CD14-positive monocyte (primary cell): ENCODE measurements around the gene CCDC8. TPM values are rescaled to one million over a fixed set of nuclear protein-coding genes. Genes with fewer than 3 reads are reported as not detected.
"Not testable (repeated sequence)": the region's sequence is repeated elsewhere in the genome, so short reads cannot be mapped to it uniquely, and the experiment has no call there.

Experiments used
- DNase-seq, 3 donors: peaks; one replicate each; pipeline ENCODE4 v3.0.0-alpha.2; 2011 to 2022
- H2AFZ ChIP-seq: 2 replicates; pipeline ENCODE4 v1.6.0; 2012; ENCODE audit warnings: mild to moderate bottlenecking, low read depth, low read length, inconsistent platforms; ENCODE audit not compliant: insufficient read depth, poor library complexity, severe bottlenecking
- H3K27ac ChIP-seq, 2 donors: 1 replicate in 1 of 2; 2 replicates in 1 of 2; pipeline ENCODE4 v1.5.1; 2012 to 2013; ENCODE audit warnings: low read length in 2 of 2, control low read depth in 1 of 2, inconsistent platforms in 1 of 2, low read depth in 1 of 2, mild to moderate bottlenecking in 1 of 2
- H3K27me3 ChIP-seq, 2 donors: one replicate each; pipeline versions ENCODE4 v1.6.0 to v1.6.1; 2011 to 2013; ENCODE audit warnings: low read length in 2 of 2; ENCODE audit not compliant: control insufficient read depth in 2 of 2, insufficient read depth in 2 of 2
- H3K36me3 ChIP-seq, 2 donors: replicated peaks in 1 of 2; 1 replicate in 1 of 2; 2 replicates in 1 of 2; pipeline versions ENCODE4 v1.5.1 to v1.6.1; 2012 to 2013; ENCODE audit warnings: low read length in 2 of 2, control low read depth in 1 of 2, inconsistent platforms in 1 of 2, mild to moderate bottlenecking in 1 of 2; ENCODE audit not compliant: insufficient read depth in 2 of 2, control insufficient read depth in 1 of 2
- H3K4me1 ChIP-seq, 2 donors: 1 replicate in 1 of 2; 2 replicates in 1 of 2; pipeline versions ENCODE4 v1.5.1 to v1.6.1; 2012 to 2013; ENCODE audit warnings: low read length in 2 of 2, control low read depth in 1 of 2, inconsistent platforms in 1 of 2, mild to moderate bottlenecking in 1 of 2, moderate library complexity in 1 of 2; ENCODE audit not compliant: insufficient read depth in 2 of 2, control insufficient read depth in 1 of 2
- H3K4me2 ChIP-seq: replicated peaks from 2 replicates; pipeline ENCODE3; 2012; ENCODE audit warnings: low read length, moderate library complexity, mild to moderate bottlenecking; ENCODE audit not compliant: poor library complexity, severe bottlenecking; ENCODE audit errors: extremely low read depth
- H3K4me3 ChIP-seq, 3 experiments: fragments of 200-600 bp in 1 of 3; sonication (generic) in 1 of 3; replicated peaks in 1 of 3; 1 replicate in 2 of 3; 2 replicates in 1 of 3; pipeline ENCODE4 v1.5.1; 2011 to 2013; ENCODE audit warnings: low read length in 3 of 3, mild to moderate bottlenecking in 3 of 3, control low read depth in 2 of 3, low read depth in 2 of 3, inconsistent platforms in 1 of 3, moderate library complexity in 1 of 3
- H3K79me2 ChIP-seq: 2 replicates; pipeline ENCODE4 v1.6.0; 2012; ENCODE audit warnings: mild to moderate bottlenecking, control low read depth, inconsistent platforms, low read length, moderate library complexity; ENCODE audit not compliant: insufficient read depth
- H3K9ac ChIP-seq: 2 replicates; pipeline ENCODE4 v1.6.0; 2017; ENCODE audit warnings: low read length, mild to moderate bottlenecking; ENCODE audit not compliant: insufficient read depth, poor library complexity, severe bottlenecking
- H3K9me3 ChIP-seq, 2 donors: replicated peaks in 1 of 2; 1 replicate in 1 of 2; 2 replicates in 1 of 2; pipeline versions ENCODE4 v1.5.1 to v1.6.1; 2012 to 2013; ENCODE audit warnings: low read length in 2 of 2, control low read depth in 1 of 2; ENCODE audit not compliant: control insufficient read depth in 1 of 2, insufficient read depth in 1 of 2
- H4K20me1 ChIP-seq: 2 replicates; pipeline ENCODE4 v1.6.0; 2012; ENCODE audit warnings: mild to moderate bottlenecking, low read length, control low read depth, moderate library complexity; ENCODE audit not compliant: insufficient read depth
- H3K27ac Mint-ChIP-seq, 7 donors: one replicate each; pipeline ENCODE4 v1.8.0; 2020; ENCODE audit warnings: mild to moderate bottlenecking in 7 of 7, mixed read lengths in 7 of 7, moderate library complexity in 6 of 7, inconsistent platforms in 2 of 7
- H3K27me3 Mint-ChIP-seq, 3 donors: one replicate each; pipeline ENCODE4 v1.8.0; 2021 to 2022; ENCODE audit warnings: low read depth in 3 of 3, mild to moderate bottlenecking in 3 of 3, mixed read lengths in 3 of 3, moderate library complexity in 3 of 3, inconsistent platforms in 1 of 3
- H3K36me3 Mint-ChIP-seq, 2 donors: one replicate each; pipeline ENCODE4 v1.8.0; 2020; ENCODE audit warnings: mixed read lengths in 2 of 2, inconsistent platforms in 1 of 2, mild to moderate bottlenecking in 1 of 2
- H3K4me1 Mint-ChIP-seq: one replicate; pipeline ENCODE4 v1.8.0; 2020; ENCODE audit warnings: mild to moderate bottlenecking, mixed read lengths
- H3K4me3 Mint-ChIP-seq, 2 donors: one replicate each; pipeline ENCODE4 v1.8.0; 2020; ENCODE audit warnings: mild to moderate bottlenecking in 2 of 2, mixed read lengths in 2 of 2, moderate library complexity in 1 of 2
- H3K9me3 Mint-ChIP-seq, 7 donors: one replicate each; pipeline ENCODE4 v1.8.0; 2020 to 2022; ENCODE audit warnings: mixed read lengths in 7 of 7, mild to moderate bottlenecking in 6 of 7, moderate library complexity in 6 of 7, inconsistent platforms in 2 of 7
- WGBS: methylation state at CpG from one replicate; pipeline ENCODE4 v1.1.5; 2013; ENCODE audit warnings: missing lambda C conversion rate; ENCODE audit not compliant: insufficient coverage; 5-methylcytosine and 5-hydroxymethylcytosine counted together
- intact Hi-C, 2 donors: fragments of 100-400 bp; cut with micrococcal nuclease; formaldehyde crosslinking; loops; one replicate each; pipeline versions ENCODE4 v1.15.0 to v1.15.1; 2023
- polyA plus RNA-seq, 3 donors: library from polyadenylated mRNA; depleted of rRNA in 1 of 3; unstranded in 2 of 3; stranded (reverse) in 1 of 3; fragments of 300-500 nt in 2 of 3; fragments of >200 nt in 1 of 3; fragmentation: Illumina TruSeq in 2 of 3; gene quantifications; 1 replicate in 2 of 3; 2 replicates in 1 of 3; pipeline ENCODE4 v1.2.3, GENCODE V29; 2012 to 2021
- TF ChIP-seq, protein P1 (sequence below): fragments of 200-600 bp; IDR thresholded peaks from one replicate; pipeline ENCODE4 v1.8.0; 2022; ENCODE audit warnings: antibody characterized with exemption, mild to moderate bottlenecking

The CCDC8 gene
- polyA plus RNA-seq, 3 donors: not detected

- WGBS: no CpG with 5 or more reads among the region's 1 CpG
- no peak overlapping the region for H3K4me2 ChIP-seq
- no peaks in the 10 kb centered on the region for H3K79me2 ChIP-seq
- H3K27ac ChIP-seq: no peak overlapping the region
- H3K4me3 ChIP-seq: no peak overlapping the region
- no peaks in the 10 kb centered on the region for H3K27me3 ChIP-seq
- Mint-ChIP-seq H3K27me3 (peaks cover 2 to 6% (median 6%) of the 10 kb centered on the region in 3 donors), H3K27ac (no peak overlapping the region), H3K4me3 (no peak overlapping the region), H3K36me3 (no peaks in the 10 kb centered on the region), H3K4me1 (peaks cover 2% of the 10 kb centered on the region), H3K9me3 (peaks cover 0 to 2% (median 0%) of the 10 kb centered on the region in 7 donors)
- H4K20me1 ChIP-seq: no peaks in the 10 kb centered on the region
- no peak overlapping the region for H3K9ac ChIP-seq
- no peak for DNase-seq
- no peaks in the 10 kb centered on the region for H3K4me1 ChIP-seq
- H2AFZ ChIP-seq: no peak overlapping the region
- H3K9me3 ChIP-seq: no peaks in the 10 kb centered on the region
- TF ChIP-seq, protein P1, sequence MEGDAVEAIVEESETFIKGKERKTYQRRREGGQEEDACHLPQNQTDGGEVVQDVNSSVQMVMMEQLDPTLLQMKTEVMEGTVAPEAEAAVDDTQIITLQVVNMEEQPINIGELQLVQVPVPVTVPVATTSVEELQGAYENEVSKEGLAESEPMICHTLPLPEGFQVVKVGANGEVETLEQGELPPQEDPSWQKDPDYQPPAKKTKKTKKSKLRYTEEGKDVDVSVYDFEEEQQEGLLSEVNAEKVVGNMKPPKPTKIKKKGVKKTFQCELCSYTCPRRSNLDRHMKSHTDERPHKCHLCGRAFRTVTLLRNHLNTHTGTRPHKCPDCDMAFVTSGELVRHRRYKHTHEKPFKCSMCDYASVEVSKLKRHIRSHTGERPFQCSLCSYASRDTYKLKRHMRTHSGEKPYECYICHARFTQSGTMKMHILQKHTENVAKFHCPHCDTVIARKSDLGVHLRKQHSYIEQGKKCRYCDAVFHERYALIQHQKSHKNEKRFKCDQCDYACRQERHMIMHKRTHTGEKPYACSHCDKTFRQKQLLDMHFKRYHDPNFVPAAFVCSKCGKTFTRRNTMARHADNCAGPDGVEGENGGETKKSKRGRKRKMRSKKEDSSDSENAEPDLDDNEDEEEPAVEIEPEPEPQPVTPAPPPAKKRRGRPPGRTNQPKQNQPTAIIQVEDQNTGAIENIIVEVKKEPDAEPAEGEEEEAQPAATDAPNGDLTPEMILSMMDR: no peak
- intact Hi-C loops: no loop called here
- no peaks in the 10 kb centered on the region for H3K36me3 ChIP-seq
Observed at GRCh38 chr19:46441866-46442265, 28.5 kb upstream of the CCDC8 start.

- WGBS: no CpG with 5 or more reads among the region's 4 CpGs
- H3K4me3 ChIP-seq, H3K9me3 ChIP-seq, H3K4me3 Mint-ChIP-seq, H3K36me3 Mint-ChIP-seq, intact Hi-C loops, H3K27ac ChIP-seq, H3K79me2 ChIP-seq, H4K20me1 ChIP-seq, H3K9me3 Mint-ChIP-seq, H3K4me1 Mint-ChIP-seq, H3K27me3 ChIP-seq, H3K4me1 ChIP-seq, DNase-seq, H3K4me2 ChIP-seq, H2AFZ ChIP-seq, H3K9ac ChIP-seq, H3K27ac Mint-ChIP-seq, H3K36me3 ChIP-seq: not testable (repeated sequence)
- H3K27me3 Mint-ChIP-seq: peaks cover 0 to 25% (median 15%) of the 10 kb centered on the region in 3 donors
Observed at GRCh38 chr19:46435689-46436088, 22.3 kb upstream of the CCDC8 start.
